Inferior parietal cortex (tissue), 1 donor: ENCODE results near the gene MGLL.

ENCODE experiments used
- DNase-seq: peaks from one replicate; pipeline ENCODE4 v3.0.0-alpha.2; 2016; ENCODE audit errors: extremely low spot score

Gene MGLL

DNA sequence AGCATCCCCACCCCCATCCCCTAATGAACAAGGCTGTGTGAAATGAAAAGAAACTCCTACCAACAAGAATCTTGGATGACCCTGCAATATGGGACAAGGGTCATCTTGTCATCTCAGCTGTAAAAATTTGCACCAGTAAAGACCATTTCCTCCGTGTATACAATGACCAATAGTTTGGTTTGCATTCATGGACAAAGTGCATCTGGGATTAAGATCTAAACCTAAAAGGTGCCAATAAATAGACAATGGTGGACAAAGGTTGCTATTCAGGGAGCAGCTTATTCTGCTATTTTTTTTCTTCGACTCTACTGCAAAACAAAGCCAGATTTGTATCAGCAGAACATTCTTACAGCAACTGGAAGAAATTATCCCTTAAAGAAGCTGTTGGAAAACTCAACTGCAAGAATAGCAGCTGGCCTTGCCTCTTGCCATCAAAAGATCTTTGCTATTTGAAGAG is 8.0 kb downstream of the MGLL start:
- DNase-seq: no peak

DNA sequence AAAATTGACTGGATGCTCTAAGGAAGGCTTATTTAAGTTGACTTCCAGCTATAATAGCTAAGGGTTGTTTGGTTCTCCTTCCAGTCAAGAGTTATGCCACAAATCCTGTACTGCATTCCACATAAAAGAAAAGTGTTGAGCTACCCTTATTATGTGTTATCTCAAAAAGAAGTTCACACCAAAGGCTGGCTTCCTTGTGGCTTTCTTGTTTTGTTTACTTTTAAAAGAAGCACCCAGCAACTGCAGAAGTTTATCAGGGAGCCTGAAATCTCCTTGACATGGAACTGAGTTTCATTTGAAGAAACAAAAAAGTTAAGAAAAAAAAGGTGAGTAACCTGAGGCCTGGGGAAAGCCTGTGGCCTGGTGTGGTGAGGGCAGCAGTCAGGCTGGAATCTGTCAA is 10.2 kb downstream of the MGLL start:
- no peak for DNase-seq

DNA sequence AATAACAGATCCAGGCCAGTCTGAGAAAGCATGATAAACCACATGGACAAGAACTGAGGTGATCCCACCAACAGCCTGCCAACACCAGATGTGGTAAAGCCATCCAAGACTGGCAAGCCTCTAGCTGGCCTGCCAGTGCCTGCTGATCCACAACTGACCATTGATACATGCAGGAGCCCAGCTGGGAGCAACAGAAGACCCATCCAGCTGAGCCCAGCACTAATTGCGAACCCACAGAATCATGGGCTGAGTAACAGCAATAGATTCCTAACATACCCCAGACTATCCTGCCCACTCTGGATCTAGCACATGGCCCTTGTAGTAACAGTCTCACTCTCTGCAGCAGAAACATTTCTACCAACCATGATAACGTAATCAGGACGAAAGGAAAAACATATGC is 10.6 kb downstream of the MGLL start:
- DNase-seq: no peak

DNA sequence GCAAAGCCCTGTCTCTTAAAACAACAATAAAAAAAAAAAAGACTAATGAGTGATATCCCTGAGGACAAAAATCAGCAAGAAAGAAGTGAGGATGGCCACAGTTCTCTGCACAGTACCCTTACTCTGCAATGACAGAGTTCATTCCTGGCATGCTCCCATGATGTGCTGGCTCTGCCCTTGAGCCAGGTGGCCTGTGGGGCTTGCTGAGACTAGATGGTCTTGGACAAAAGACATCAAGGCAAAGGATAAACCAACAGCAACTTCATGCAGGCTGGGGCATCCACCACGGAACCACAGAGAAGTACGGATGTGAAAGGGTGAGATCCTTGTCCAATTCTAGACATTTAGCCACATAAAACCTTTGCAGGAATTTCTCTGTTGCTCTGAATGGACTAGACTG is 12.7 kb downstream of the MGLL start:
- no peak for DNase-seq

DNA sequence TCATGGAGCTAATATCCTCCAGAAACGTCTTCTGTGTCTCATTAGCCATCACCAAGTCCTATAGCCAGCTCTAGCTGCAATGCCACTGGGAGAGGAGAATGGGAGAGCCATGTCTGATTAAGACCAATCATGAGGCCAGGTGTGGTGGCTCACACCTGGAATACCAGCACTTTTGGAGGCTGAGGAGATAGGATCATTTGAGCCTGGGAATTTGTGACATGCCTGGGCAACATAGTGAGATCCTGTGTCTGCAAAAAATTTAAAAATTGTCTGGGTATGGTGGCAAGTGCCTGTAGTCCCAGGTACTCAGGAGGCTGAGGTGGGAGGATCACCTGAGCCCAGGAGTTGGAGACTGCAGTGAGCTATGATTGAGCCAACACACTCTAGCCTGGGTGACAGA is 13.1 kb downstream of the MGLL start:
- no peak for DNase-seq

DNA sequence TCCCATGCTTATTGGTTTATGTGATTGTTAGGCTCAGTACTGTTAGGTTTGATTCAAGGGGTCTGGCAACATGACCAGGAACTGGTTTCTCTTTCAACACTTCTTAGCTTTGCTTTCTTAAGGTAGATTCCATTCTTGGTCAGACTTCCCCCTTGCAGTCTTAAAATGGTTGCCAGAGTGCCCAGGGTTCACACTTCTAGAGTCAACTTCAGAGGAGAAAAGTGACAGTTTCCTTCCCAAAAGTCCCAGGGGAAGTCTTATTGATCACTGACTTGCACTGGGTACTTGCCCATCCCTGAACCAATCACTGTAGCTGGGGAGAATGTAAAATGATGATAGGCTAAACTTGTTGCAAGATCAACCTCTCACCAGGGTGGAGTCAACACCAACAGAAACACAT is 14.1 kb downstream of the MGLL start:
- no peak for DNase-seq

DNA sequence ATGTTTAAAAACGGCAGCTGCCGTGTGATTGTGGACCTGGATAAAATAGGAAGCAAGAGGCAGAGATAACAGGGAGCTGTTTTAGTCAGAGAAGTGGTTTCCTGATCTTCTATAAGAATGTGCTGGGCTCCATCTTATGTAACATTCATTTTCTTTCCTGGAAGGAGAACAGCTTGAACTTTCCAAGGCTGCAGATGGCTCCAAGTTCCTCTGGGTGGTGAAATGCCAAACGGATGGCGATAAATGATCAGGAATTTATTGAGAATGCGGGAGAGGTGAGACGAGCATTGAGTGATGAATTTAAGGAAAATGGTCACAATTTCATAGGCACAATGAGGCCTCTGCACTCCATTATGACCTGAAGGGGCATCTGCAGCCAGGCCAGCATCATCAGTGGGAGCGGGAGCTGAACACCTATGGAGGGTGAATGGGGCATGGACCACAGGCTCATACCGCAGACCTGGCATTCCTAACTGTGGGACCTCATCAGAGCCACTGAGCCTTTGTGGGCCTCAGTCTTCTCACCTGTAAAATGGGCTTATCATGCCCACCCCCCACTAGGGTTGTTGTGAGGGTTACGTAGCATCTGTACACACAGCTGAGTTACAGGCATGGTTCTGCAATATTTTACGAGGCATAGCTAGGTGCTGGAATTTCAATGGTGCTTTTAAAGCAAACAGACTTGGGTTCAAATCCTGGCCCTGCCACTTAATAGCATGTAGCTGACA is 17.1 kb downstream of the MGLL start:
- DNase-seq: no peak

DNA sequence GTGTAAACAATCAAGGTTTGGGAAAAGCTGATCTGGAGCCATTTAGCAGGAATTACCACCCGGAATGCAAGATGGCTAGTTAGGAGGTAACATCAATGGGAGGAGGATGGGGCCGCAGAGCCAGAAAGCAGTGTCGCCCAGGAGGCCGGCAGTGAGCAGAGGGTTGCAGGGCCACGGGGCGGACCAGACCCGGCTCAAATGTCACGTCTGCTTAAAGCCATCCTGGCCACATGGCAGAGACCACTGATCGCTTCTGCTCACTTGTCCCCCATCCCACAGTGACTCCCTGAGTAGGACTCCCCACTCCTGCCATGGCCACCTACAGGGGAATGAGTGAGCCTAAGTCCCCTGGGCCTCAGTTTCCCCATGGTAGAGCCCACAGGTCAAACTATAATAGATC is 18.2 kb downstream of the MGLL start:
- DNase-seq: no peak

DNA sequence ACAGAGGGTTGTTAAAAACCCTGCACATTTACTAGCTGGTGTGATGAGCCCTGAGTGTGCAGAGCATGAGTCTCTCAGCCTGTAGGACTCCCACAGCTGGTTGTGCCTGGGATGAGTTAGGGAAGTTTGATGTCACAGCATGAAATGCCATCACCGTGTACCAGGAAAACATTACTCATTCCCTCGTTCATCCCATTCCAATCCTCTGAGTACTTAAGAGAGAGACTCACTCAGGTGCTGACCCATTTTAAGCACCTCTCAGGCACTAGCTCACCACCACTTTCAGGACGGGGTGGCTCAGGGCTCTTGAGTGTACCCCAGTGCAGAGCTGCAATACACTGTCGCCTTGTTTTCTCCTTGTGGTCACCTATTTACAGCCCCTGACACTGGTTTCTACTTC is 18.7 kb downstream of the MGLL start:
- no peak for DNase-seq

DNA sequence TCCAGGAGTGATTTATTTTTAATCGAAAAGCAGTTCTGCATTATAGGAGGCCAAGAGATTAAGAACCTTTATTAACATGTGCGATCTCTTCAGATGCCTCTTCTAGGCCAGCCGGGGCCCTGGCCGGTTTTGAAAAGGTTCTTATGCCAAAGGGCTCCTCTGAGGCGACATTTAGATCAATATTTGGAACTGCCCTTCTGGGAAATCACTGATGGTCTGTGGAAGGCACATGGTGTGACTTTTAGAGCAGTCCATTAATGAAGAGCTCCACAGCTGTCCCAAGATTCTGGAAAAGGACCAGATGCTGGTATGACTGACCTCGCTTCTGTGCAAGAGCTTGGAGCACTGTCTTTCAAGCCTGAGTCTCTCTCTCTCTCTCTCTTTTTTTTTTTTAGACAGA is 19.7 kb downstream of the MGLL start:
- no peak for DNase-seq

DNA sequence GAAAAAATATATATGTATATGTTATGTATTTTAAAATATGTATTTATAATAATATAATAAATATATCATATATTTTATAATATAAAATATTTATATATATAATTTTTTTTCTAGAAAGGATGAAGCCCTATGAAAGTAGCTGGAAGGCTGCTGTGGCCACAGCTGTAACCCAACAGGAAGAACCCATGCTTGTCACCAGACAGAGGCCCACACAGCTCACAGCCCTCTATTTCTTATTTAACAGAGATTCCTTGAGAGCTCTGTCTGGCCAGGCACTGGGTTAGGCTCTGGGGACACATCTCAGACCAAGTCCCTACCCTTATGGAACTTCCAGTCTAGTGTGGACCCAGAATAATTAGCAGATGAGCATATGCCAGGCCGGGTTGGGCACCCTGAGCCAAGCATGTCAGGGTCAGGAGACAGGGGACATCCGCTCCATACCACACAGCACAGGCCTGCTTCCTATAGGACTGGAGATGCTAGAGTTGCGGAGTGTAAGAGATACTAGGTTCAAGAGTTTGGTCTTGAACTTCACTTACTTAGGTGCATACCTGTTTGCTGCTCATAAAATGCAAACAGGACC is 20.5 kb downstream of the MGLL start:
- DNase-seq: no peak

DNA sequence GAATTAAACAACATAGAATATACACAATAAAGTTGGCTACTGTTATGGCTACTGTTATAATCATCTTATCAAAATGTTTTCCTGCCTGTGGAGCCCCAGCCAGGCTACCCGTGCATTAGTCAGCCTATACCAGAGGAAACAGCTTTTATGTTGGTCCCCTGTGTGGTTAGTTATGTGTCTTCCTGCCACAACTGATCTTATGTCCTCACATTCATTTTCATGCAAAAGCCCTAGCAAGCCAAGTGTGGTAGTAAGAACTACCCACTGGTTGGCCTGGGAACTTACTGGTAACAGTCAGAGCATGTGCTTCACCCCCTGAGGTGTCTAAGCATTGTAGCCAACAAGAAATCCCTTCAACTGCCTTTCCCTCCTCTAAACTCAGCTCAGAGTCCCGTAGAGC is 21.8 kb downstream of the MGLL start:
- no peak for DNase-seq

DNA sequence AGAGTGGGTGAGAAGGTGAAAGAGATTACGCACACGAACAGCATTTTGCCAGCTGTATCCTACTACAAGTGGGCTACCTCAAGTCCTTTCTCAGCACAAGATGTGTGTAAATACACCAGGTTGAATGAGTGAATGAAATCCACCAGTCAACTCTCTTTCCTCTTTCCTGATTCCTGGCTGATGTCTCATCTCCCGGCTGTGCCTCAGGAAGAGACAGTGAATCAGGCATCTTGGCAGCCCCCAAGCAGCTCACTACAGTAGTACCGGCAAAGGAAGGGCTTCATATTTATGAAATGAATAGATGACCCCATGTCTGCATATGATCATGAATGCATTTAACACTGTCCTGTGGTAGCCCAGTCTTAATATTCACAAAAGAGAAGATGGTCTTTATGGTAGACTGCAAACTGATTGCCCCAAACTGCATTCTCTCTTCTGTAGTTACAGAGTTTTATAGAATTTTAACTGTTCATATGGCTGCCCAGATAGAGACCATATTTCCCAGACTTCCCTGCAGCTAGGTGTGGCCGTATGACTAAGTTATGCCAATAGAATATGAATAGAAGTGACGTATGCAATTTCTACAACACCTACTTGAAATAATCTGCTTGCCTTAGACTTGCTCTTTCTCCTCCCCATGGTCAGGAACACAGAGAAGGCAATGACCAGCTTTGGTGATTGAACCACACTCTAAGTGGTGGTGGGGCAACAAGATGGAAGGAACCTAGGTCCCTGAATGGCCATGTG is 22.7 kb downstream of the MGLL start:
- DNase-seq: no peak

DNA sequence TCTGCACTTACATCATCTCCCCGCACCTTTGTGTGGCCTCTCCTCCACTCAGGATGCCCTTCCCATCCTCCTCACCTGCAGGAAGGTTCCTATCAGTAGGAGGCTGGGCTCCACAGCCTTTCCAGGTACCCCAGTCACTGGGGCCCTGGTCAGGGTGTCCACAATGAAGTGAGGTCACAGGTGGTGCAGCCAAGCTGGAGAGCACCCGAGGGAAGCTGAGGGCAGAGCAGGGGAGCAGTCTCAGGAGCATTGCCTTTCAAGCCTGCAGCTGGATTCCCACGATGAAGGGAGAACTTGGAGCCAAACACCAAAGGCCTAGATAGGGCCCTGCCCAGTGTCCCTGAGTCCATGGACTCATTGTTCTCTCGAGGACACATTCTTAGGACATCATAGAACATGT is 23.6 kb downstream of the MGLL start:
- no peak for DNase-seq

DNA sequence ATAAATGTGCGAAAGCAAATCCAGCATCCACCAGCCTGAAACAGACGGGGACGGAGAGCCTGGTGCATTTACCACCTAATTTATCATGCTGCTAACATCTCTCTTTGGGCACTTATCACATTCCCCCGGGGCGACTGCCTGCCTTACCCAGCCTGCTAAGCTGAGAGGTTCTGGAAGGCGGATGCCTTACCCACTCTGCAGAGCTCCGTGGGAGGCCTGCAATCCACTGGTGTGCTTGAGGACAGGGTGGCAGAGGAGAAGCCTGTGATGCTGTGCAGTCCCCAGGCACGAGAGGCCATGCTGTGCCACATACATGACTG is 25.5 kb downstream of the MGLL start:
- DNase-seq: no peak

DNA sequence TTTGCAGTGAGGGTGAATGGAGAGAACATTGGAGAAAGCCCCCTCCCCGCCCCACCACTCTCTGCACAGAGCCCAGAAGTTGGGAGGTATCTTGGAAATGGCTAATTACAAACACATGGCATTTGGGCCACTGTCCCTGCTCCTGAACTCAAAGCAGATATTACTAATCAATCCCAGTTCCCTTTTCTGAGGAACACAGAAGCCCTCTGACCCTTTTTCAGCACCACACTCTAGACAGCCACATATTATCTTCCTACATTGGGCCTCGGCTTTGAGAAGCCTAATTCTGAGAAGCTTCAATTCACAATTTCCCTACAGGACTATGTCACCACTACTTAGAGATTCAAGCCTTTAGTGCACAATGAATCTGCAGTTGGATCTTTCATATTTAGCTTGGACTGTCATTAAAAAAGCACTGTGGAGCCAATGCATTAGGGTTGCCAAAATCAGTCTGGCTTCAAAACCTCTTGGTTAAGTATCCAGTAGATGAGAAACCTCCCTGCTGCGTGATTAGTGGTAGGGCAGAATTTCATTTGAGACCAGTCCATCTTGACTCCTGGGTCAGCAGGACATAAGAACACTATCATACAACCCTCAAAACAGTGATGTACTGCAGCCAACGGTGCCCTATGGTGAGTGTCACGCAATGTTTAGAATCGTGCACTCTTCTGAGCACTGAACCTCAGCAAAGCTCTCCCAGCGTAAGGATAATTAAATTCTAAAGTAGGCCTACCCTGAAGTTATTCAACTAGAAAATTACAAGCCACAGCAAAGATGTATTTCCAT is 26.1 kb downstream of the MGLL start:
- DNase-seq: no peak

DNA sequence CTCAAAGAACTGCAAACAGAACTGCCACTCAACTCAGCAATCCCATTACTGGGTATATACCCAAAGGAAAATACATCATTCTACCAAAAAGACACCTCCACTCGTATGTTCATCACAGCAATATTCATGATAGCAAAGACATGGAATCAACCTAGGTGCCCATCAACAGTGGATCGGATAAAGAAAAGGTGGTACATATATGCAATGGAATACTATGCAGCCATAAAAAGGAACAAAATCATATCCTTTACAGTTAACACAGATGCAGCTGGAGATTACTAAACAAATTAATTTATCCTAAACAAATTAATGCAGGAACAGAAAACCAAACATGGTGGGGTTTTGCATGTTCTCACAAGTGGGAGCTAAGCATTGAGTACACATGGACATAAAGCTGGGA is 27.3 kb downstream of the MGLL start:
- no peak for DNase-seq

DNA sequence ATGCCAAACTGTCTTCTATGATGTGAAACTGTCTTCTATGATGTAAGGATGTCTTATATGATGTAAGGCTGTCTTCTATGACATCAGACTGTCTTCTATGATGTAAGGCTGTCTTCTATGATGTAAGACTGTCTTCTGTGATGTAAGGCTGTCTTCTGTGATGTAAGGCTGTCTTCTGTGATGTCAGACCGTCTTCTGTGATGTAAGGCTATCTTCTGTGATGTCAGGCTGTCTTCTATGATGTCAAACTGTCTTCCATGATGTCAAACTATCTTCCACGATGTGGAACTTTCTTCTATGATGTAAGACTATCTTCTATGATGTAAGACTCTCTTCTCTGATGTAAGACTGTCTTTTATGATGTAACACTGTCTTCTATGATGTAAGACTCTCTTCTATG is 27.9 kb downstream of the MGLL start:
- no peak for DNase-seq

DNA sequence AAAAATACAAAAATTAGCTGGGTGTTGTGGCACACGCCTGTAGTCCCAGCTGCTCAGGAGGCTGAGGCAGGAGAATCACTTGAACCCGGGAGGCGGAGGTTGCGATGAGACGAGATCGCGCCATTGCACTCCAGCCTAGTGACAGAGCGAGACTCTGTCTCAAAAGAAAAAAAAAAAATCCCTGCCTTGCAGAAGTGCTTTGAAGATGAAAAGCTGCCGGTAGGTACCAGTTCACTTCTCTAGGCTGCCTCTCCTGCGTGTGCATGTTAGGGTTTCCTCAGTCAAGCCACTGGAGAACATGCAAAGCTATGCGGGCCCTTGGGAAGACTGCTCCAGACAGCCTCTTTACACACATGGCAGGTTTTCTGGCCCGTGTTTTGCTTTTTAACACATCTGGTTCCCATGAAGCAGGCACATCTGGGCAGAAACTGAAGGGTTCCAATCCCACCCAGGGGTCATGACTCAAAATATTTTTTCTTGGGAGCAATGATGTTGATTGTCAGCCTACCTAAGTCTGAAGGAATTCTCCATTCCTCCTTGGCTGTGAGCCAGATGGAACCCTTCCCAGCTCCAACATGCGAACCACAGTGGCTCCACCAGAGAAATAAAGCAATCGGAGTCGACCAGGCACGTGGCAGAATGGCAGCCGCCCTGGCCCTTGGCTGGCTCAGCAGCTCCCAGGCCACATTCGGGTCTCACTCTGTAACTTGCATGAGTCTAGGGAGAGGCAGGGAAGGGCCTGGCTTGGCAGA is 29.6 kb downstream of the MGLL start:
- DNase-seq: no peak

DNA sequence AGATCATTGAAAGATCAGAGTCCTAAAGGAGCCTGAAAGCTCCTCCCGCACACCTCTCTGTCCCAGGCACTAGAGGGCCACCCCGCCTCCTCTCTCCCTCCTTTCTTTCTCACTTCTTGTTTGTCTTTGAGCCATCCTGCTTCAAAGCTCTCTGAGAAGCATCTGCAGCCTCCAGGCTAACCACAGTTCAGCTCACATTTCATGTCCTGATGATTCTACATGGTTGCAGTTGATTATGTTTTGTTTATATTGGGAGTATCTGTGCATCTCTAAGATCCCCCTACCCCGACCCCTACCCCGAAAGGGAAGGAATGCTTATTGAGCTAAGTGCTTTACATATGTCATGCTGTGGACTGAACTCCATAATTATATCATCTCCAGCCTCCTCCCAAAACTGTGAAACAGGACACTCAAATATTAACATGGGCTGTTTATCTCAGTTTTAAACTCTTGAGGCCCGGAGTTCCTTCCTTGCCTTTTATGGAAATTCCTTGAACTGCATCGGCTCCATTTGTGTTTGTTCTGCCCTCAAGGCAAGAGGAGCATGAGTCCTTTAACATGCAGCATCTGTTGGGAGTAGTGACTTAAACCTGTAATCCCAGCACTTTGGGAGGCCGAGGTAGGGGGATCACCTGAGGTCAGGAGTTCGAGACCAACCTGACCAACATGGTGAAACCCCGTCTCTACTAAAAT is 30.9 kb downstream of the MGLL start:
- DNase-seq: no peak

DNA sequence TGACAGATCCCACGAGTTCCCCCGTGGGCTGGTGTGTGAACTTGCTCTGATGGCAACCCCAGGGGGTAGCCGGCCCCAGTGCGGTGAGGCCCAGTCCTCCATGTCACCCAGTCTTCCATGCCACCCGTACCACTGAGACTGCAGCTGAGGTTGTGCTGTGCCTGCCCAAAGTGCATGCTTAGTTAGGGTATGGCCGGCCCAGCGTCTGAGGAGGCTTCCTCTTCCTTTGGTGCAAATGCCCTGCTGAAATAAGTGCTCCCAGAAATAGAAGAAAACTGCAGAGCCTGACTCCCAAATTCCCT is 31.5 kb downstream of the MGLL start:
- no peak for DNase-seq
